Activated CD4-positive, CD25-positive, alpha-beta regulatory T cell treated with anti-CD3 and anti-CD28 coated beads, Interleukin-2, amount 50 U/mL, for 24 hours (primary cell): ENCODE data around the gene ITGA7.

Experiments
- ATAC-seq, 2 donors: fragments of 150-1000 bp; cut with Tn5 transposase; one replicate each; pipeline ENCODE4 v1.10.0; 2021; ENCODE audit warnings: mild to moderate bottlenecking in 1 of 2, moderate library complexity in 1 of 2

The ITGA7 gene

DNA sequence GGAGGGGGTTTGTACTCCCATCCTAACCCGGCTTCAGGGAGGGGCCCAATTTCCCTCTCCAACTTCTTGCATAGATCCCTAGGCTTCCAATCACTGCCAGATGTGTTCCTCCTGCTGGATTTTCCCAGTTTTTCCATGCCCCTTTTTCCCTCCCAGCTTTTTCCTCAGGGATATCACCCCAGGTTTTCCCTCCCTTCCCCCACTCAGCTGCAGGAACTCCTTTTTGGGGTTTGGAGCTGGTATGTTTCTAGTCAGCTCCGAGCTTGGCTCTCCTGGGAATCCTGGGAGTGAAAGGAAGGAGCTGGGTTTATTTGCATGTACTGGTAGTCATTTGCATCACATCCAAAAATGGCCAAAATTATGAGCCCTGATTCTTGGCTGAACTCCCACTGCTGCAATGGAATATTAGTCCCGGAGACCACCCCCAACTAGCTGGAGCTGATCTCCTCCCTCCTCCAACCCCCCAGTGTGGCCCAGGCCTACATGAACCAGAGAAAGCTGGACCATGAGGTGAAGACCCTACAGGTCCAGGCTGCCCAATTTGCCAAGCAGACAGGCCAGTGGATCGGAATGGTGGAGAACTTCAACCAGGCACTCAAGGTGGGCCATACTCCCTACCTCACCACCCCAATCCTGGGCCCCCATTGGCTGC lies 11.0 kb upstream of the ITGA7 start:
- ATAC-seq: no peak

DNA sequence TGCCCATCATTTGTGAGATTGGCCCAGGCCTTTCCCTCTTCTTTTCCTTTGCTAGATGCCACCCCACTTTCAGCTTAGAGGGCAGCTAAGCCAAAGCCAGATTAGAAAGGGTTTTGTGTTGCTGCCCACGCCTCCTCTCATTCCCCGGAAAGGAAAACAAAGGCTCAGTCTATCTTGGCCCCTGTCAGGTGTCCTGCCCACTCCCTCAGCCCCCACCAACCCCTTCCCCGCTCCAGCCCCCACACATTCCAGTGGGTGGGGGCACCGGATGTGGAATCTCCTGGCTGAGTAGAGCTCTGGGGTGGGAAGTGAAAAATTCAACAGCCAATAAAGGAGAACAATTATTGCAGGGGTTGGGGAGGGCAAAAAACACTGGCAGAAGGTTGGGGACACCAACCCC lies 10.3 kb upstream of the ITGA7 start:
- ATAC-seq: no peak

DNA sequence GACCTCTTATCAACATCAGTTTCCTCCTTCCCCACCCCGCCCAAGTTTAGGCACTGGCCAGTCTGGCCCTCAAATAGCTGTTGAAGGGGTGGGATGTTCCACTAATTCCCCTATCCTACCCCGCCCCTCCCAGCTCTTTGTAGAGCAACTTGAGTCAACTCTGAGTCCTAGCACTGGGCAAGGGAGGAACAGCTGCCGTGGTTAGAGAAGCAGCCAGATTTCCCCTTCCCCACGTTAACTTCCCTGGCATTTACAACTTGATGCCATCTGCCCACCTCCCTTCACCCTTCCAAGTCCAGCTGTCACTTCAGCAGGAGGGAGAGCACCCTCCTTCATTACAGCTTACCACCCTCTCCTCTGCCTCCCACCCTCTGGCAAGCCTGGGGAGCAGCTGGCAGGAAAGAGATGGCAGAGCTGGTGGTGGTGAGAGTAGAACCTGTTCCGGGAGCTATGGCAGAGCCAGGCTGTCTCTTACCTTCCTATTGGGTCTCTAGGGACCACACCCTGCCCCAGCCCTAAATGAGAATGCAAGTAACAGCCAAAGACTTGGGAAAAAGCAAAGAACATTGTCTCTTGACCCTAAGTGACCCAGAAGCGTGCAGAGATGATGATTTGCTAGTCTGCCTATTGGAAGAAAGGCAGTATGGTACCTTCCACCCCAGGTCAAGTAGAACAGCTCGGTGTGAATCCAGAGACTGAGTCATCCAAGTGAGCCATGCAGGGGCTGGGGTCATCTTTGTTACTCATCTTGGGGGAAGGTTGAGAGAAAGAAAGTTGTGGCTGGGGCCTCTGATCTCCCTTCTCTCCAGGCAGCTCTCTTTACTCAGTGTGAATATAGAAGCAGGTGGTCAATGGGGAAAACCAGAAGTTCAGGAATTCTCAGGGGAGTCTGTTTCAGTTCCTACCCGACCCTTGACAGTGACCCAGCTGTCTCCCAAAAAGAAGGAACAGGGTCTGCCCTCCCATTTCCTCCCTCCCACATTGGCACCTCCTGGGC lies 9.6 kb upstream of the ITGA7 start:
- peak; percentile 34 to 50 for ATAC-seq

DNA sequence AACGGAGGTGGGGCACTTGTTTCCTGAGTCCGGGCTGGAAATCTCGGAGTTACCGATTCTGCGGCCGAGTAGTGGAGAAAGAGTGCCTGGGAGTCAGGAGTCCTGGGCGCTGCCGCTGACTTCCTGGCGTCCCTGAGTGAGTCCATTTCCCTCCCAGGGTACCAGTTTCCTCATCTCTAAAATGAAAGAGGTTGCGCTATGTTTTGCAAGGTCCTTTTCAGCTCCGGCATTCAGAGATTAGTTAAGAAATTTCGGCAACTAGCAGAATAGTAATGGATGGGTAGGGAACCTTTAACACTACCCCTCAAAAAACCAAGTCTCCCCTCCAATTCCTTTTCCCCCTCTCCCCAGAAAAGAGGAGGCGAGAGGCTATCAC lies 8.9 kb upstream of the ITGA7 start:
- no peak for ATAC-seq

DNA sequence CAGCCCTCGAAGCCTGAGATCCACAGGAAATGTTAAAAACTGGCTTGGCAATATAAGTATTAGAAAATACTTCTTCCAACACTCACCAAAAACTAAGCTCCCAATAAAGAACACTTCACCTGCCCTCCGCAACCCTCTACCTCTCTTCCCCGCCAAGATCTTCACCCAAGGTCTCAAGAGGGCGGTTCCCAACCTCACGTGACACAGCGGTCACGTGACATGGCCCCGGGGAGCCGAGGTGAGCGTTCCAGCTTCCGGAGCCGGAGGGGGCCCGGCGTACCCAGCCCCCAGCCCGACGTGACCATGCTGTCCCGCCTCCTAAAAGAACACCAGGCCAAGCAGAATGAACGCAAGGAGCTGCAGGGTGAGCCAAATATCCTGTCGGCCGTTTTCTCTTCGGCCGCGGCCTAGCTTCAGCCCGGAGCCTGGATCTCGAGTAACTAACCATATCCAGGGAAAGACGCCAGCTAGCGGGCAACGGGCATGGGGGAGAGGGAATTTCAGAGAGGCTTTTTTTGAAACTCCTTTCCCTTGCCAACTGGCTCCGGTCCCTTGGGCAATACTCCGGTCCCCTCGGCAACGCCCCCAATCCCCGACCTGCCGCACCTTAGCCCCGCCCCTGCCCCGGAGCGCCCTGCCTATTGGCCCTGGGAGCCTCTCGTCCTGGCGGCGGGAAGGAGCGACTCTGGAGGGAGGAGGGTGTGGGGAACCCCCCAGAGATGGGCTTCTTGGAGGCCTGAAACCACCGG lies 8.3 kb upstream of the ITGA7 start, which contains the start of gene BLOC1S1:
Gene BLOC1S1, plus strand, starts transcription at position 214 of the 749 bp plus-strand sequence. Its CDS starts 6 bp downstream, at position 220.
- peak; percentile 92 to 94 for ATAC-seq

DNA sequence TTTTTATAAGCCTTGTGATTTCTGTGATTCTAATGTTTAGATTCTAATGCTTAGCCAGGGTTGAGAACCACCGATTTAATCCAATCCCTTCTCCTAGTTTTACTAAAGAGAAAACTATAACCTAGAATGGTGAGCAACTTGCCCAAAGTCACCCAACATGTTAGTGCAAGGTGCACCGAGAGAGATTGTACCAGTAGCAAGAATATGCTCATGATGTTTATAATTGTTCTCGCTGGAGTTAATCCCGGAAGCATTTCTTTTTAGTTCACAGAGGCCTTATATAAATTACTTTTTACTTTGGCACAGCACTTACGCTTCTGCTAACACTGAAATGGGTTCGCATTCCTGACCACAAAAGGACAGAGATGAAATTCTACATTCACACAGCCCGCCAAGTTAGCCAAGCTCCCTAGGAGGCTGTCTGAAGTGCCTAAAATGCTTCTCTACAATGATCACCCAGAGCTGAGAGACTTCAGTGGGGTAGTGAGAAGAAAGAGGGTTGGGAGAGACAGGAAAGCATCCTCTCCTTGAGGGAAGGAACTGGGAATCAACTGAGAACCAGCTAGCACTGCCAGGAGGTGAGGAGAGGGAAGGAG lies 7.6 kb upstream of the ITGA7 start:
- ATAC-seq: no peak

DNA sequence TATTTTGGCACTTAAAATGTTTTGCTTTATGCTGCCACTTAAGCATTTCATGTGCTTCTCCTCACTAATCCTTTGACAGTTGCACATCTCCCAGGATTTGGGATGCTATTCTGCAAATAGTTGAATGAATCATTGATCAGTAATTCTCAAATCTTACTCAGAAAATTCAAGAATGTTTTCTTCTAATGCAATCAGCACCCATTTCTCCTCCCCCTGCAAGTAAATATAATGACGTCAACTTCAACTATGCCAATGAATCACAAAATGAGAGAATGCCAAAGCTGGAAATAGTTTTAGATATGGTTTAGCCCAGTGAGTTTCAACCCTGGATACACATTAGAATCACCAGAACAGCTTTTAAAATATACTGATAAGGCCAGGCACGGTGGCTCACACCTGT lies 6.0 kb upstream of the ITGA7 start:
- no peak for ATAC-seq

DNA sequence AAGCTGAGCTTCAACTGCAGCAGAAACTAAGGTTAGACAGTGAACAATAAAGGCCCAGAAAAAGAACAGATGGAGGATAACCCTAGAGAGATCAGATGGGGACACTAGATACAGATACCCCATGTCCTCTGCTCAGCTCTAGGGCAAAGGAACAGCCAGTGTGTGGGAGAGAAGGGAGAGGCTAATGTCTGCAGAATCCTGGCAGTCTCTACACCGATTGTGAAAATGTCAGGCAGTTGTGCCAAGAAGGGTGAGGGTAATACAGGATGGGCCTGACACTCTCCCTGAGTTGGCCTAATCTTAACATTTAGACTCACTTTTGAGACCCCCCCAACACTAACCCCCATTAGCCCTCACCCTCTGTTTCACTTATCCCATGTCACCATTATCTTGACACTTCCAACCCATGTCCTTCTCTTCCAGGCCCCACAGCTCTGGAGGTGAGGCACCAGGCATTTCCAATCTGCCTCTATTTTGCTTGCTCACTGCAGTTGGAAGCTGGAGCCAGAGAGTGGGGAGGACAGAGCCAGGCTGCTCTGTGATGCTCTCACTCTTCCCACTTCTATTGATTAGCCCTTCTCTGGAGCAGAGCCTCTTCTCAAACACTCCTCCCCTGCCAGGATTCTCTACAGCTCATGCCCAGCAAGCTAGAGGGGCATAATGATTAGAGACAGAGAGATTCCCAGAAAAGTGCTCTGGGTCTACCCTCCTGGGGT lies 5.2 kb upstream of the ITGA7 start:
- ATAC-seq: no peak

DNA sequence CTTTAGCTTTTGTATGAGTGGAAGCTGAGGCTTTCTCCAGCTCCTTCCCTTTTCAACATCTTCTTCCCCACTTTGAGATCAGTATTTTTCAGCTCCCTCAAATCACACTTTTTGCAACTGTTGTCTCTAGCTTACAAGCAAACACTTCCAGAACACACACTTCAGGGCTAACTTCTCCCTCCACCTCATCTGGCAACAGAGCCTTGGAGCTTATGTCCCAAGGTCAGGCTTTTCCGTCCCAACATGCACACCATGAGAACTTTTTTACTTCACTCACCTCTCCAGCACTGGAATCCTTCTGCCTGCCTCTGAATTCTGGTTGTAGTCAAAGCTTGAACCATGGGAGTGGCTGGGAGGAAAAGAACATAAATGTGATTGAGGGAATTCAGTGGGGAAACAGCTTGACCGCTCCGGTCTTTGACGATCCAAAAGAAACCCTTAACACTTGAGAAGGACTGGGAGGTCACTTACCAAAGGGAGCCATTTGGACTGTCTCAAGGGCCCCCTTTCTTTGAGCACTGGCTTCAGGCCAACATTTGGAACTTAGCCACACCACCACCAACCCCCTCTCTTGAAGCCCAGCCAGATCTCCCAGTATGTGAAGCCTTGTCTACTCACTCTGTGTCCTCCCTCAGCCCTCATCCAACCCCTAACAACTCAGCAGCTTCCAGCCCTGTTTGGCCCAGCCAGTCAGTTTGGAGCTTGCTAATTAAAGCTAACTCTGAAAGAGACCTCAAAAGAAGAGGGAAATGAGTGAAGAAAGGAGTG lies 4.3 kb upstream of the ITGA7 start:
- ATAC-seq: no peak

DNA sequence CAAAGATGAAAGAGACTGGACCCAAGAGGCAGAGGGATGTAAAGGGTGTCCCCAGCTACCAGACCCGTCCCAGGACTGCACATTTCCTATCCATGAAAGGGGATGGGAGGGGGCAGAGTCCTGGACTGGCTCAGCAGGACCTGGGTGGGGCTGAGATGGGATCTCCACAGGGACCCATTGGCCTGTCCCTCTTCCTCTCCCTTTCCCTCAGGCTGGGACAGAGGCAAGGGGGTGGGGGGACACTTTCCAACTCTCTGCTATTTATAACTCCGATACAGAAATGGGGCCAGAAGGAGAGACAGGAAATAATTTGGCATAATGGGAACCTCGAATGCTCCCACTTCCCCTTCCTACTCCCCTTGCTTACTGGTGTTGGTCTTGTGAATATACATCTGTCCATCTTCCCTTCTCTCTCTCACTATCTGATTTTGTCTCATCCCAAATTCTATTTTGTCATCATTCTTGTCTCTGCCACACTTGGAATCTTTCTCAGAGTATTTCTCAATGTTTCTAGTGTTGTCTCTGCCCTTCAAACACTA lies 1.1 kb upstream of the ITGA7 start:
- no peak for ATAC-seq

DNA sequence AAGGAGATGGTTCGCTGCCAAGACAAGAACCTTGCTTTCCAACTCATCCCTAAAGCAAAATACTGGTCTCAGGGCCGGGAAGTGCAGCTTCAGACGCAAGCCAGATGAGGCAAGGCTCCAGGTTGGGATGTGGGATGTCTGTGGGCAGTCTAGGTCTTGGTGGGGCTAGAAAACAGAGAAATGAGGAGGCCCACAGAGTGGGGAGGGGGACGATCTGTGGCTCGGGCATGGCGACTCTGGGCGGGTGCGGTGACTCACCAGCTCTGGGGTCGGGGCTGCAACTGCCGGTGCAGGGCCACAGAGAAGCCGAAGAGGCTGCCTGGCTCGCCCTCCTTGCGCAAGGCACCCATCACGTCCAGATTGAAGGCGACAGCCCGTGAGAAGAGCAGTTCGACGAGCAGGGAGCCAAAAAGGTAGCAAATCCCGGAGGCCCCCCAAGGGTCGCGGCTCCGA lies 459 bp downstream of the ITGA7 start:
- ATAC-seq: peak in 1 of 2 donors; percentile 31

DNA sequence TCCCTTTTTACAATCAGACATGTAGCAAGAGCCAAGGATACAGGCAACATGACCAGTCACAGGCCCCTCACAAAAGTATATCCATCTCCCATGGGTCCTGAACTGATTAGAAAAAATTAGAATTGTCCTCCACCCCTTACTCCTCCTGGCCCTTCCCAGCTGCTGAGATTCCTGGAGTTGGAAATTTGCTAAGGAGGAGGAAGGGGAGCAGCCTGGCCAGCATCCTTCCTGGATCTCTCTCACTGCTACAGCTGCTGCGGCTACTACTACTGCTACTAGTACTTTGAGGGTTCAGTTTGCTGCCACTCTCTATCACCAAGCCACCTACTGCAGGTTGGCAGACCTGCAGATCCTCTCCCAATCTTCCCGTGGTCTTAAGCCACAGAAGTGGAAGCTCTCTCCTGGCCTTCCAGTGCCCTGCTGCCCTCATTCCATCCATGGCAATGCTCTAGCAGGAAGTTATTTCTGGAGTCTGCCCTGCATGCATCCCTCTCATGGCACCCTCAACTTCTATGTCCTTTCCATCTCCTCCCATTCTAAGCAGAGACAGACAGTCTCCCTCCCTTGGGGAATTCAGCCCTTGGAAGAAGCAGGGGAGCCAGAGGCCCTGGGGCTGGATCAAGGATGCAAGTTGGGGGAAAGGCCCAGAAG lies 1.0 kb downstream of the ITGA7 start:
- no peak for ATAC-seq

DNA sequence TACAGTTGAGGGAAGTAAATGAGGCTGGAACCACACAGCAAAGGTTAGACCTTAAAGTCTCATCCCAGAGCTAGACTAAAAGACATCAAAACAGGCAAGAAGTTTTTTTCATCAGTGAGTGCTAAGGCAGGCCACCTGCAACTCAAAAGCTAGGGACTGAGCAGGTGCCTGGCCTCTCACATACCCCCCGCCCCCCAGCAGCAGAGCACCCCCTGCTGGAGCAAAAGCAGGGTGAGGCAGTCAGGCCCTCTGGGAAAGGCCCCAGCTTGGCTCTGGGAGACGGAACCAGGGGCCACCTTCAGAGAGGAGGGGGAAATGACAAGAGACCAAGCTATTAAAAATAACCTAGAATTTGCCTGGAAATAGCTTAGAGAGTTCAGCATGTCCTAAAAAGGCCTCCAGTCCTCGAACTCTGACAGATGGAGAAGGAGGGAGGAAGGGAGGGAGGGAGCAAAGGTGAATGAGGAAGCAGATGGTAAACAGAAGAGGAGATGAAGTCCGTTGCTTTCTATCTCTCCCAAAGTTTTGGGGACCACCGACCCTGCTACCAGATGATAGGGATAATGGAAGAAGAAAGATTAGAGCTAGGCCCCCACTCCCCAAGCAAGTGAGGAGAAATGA lies 1.8 kb downstream of the ITGA7 start:
- no peak for ATAC-seq

DNA sequence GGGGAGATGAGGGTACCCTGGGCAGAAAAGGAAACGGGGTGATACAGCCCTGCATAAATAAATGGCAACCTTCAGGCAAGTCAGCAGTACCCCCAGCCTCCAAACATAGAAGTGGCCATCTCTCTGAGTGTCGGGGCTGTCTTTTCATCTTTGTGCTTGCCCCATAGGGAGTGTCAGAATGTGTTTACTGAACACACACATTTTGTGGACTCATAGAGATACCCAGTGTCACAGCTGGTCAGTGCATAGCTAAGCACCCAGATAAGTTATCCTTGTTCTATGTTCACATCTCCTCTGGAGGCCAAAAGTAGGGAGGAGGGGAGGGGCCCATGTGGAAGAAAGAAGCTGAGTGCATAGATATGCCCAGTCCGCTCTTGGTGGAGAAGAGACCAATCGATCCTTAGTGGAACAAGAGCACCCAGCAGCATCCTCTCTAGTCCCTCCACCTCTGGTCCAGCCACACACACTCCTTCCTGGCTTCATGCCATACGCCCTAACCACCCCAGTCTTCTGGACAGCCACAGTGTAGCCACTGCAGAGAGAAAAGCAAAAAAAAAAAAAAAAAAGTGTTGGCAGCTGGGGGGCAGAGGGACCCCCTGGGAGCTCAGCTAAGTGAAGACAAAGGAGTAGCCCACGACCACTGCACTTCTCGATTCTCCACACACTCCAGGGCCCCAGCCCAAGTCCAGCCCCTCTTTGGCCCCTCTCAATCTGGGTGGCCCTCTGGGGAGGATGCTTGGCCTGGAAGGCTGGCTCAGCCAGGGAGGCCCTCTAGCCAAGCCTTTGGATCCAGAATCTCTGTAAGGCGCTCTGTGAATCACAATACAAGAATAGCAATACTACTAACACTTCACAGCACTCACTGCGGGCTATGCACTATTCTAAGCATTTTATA lies 2.6 kb downstream of the ITGA7 start:
- no peak for ATAC-seq

DNA sequence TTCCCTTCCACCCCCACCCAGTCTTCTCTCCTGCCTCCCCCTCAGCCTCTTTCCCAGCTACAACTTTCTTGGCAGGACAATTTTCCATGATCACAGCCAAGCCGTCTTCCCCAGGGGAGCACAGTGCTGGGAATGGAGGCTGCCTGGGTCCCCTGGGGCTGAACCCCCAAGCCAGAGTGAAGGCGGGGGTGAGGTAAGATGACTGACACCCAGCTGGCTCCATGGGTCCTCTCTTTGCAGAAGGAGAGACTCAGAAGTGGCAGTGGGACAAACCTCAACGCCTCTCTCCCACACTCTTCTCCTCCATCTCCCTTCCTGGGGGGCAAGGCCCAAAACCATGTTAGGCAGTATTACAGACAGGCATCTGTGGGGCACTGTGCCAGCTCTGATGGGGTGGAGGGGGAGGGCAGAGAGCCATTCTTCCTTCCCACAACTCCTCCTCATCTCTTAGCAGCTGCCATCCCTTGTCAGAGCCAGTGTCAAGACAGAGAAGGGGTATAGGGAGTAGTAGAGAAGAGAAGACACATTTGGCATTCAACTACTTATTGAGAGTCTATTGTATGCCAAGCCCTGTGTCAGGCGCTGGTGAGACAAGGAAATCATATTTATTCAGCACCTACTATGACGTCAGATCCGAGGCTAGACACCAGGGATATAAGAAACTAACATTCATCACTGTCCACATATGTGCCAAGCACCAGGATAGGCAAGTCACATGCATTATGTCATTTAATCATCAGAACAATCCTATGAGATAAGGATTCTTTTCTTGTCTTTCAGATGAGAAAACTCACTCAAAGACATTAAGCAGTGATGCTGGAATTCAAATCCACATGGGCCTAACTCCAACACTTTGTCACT lies 3.6 kb downstream of the ITGA7 start:
- ATAC-seq: no peak

DNA sequence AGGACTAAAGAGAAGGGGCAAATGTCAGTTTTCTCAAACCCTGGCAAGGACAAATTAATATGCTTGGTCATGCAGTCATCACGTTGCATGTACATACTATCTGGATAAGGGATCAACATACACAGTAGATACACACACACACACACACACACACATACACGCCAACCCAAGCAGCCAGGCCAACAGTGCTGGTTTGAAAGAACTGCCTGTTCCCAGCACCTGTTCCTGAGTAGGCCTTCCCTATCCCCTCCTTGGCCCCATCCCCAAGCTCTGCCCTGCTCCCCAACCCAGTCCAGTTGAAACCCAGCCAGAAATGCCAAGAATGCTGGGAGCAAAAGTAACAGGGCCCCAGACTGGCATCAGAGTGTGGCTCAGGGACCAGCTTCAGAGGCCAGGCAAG lies 4.4 kb downstream of the ITGA7 start:
- ATAC-seq: no peak

DNA sequence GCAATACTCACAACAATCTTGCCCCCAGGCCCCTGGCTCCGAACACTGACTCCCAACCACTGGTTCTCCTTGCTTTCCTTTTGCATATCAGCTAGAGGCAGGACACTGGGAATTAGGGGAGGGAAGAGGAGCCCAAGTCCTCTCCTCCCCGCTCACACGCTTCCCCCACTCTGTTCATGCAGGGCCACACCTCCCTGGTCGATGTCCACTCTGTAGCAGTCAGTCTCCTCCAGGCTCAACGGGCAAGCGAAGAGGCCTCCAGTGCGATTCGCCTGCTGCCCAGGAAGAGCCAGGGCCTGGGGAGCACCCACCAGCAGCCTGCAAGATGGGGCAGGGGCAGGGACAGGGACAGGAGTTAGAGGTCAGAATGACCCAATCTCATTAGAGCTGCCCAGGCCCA lies 4.8 kb downstream of the ITGA7 start:
- ATAC-seq: no peak
